Activated CD4-positive, CD25-positive, alpha-beta regulatory T cell treated with anti-CD3 and anti-CD28 coated beads, Interleukin-2, amount 50 U/mL, for 24 hours (primary cell): ENCODE measurements around the gene ZNF646.

Experiments used
- ATAC-seq, 2 donors: fragments of 150-1000 bp; cut with Tn5 transposase; one replicate each; pipeline ENCODE4 v1.10.0; 2021; ENCODE audit warnings: mild to moderate bottlenecking in 1 of 2, moderate library complexity in 1 of 2

ZNF646 gene, protein sequence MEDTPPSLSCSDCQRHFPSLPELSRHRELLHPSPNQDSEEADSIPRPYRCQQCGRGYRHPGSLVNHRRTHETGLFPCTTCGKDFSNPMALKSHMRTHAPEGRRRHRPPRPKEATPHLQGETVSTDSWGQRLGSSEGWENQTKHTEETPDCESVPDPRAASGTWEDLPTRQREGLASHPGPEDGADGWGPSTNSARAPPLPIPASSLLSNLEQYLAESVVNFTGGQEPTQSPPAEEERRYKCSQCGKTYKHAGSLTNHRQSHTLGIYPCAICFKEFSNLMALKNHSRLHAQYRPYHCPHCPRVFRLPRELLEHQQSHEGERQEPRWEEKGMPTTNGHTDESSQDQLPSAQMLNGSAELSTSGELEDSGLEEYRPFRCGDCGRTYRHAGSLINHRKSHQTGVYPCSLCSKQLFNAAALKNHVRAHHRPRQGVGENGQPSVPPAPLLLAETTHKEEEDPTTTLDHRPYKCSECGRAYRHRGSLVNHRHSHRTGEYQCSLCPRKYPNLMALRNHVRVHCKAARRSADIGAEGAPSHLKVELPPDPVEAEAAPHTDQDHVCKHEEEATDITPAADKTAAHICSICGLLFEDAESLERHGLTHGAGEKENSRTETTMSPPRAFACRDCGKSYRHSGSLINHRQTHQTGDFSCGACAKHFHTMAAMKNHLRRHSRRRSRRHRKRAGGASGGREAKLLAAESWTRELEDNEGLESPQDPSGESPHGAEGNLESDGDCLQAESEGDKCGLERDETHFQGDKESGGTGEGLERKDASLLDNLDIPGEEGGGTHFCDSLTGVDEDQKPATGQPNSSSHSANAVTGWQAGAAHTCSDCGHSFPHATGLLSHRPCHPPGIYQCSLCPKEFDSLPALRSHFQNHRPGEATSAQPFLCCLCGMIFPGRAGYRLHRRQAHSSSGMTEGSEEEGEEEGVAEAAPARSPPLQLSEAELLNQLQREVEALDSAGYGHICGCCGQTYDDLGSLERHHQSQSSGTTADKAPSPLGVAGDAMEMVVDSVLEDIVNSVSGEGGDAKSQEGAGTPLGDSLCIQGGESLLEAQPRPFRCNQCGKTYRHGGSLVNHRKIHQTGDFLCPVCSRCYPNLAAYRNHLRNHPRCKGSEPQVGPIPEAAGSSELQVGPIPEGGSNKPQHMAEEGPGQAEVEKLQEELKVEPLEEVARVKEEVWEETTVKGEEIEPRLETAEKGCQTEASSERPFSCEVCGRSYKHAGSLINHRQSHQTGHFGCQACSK (N-terminal part only)

DNA sequence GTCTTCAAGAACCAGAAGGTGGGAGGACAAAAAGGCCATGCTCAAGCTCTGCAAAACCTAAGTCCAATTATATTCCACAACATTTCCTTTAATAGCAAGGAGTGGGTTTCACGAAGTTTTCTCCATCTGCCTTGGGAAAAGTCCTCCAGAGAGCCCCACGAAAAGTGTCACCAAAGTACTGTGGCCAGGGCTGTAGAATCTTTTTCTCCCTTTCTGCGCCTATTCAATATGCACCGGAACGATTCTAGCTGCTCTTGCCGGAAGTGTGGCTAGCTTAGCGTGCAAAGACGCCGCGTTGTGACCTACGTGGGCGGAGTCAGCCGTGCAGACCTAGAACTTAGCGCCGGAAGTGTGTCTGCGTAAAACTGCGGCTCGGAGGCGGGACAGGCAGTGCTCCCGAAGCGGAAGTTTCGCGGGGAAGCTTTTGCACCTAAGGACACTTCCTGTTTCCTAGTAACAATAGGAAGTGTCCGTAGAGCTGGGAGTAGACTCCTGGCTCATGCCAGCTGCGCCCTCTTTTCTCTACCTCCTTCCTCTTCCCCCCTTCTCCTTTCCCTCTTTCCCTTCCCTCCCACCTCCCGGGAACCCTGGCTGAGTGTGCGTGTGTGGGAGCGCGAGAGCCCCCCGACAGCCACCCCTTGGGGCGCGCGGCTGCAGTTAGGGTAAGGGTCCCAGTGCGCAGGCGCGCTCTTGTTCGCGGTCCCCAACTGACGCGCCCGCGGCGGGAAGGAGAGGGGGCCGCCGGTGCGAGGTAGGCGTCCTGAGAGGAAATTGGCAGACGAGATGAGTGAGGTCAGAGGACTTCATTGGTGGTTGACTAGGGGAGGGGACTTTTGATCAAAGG lies at the start of gene ZNF646, which contains the start of gene ZNF668:
ZNF646 (plus strand) TSS at position 453 of the 844 bp plus-strand sequence. CDS start 1,903 bp downstream, outside the sequence.
ZNF668 (minus strand) TSS at position 271 of the 844 bp plus-strand sequence. CDS start 9,781 bp downstream, outside the sequence.
- ATAC-seq = peak; percentile 80 to 81

DNA sequence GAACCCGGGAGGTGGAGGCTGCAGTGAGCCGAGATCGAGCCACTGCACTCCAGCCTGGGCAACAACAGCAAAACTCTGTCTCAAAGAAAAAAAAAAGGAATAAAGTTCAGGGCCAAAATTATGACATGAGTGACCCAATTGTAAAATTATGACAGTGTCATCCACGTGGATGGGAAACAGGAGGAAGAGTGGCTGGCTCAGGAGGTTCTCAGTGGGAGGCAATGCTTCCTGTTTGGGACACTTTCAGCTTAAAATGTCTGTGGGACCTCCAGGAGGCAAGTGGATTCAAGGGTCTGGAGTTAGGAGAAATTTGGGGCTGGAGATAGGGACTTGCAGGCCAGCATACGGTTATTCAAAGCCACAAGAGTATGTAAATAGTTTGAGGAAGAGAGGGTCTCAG lies 48.9 kb upstream of the ZNF646 start:
- no peak for ATAC-seq

GRCh38 chr16:31029272-31029671 lies 45.0 kb upstream of the ZNF646 start:
- ATAC-seq = no peak

DNA sequence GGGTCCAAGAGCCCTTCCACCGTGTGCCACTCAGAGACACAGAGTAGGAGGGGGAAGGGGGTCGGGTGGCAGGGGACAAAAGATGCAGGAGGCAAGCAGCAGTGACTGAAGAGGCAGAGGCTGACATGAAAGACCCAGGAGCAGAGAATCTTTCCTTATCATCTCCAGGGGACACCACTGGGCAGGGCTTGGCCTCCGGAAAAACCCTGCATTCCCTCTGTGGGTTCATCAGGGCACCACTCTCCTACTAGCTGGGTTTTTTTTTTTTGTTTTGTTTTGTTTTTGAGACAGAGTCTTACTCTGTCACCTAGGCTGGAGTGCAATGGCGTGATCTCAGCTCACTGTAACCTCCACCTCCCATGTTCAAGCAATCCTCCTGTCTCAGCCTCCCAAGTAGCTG lies 42.9 kb upstream of the ZNF646 start:
- ATAC-seq = no peak

DNA sequence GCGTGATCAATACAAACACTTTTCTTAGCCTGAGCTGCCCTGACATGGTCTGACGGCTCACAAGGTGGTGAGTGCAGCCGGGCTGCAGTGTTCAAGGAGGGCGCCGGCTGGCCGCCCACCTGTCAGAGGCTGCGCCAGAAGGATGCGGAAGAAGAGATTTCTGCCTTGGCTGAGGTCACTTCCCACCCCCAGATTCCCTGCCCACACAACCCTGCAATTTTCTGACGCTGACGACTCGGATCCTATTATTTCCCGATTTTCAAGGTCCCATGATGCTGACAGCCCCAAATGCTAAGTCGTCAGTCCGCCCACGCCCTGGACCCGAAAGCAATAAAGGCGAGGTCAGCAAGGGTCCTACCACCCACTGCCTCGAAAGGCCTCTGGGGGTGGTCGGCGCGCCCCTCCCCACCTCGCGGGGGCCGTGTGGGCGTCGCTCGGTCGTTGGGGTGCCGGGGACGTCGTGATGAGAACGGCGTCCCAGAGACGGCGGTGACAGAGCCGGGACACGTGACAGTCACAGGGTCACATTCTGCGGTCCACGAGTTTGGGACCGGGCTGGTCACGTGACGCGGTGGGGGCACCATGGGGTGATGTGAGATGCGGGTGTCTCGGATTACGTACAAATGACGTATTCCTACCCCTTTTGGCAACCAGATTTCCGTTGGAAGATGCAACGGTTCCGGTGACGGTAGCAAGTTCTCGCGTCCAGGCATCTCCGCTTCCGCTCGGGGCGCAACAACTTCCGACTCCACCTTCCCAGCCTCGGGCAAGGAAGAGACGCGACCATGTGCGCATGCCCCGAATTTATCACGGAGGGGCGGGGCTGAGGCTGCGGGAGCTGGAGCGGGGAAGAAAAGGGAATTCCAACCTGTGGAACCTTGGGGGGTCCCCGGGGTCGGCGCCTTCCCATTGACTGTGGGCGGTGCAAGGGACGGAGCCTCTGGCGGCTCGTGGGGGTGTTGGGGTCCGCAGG lies 41.2 kb upstream of the ZNF646 start, which contains the start of gene STX4:
STX4 (plus strand) TSS at position 823 of the 973 bp plus-strand sequence. CDS start 248 bp downstream, outside the sequence.
- ATAC-seq = peak; percentile 83

- peak; percentile 46 to 55 for ATAC-seq
These were observed 40.3 kb upstream of the ZNF646 start for GRCh38 chr16:31033709-31034492.

DNA sequence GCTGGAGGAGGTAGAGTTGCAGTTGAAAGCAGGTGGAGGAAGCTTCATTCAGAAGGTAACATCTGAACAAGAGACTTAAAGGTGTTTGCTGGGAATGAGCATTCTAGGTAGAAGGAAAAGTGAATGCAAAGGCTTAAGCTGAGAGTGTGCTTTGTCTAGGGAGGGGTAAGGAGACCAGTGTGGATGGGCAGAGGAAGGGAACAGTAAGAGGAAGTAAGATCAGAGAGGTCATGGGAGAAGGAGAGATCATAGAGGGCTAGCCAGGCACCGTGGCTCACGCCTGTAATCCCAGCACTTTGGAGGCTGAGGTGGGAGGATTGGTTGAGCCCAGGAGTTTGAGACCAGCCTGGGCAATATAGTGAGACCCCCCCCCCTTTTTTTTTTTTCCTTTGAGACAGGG lies 37.5 kb upstream of the ZNF646 start:
- ATAC-seq = no peak

DNA sequence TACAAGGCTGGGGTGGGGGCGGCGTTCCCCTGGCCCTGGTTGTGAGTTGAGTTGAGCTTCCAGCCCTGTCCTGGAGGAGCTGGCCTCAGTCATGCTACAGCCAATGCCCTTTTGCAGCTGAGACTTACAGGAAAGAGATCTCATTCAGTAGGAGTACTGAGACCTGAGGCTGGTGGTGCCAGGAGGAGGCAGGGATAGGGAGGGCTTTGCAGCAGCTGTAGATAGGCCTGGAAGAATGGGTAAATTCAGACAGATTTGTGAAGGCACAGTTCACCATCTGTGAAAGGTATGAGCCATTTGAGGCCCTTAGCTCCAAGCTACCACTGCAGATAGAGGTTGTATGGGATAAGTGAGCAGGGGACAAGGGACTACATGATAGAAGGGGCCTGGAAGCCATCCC lies 35.2 kb upstream of the ZNF646 start:
- ATAC-seq = no peak

DNA sequence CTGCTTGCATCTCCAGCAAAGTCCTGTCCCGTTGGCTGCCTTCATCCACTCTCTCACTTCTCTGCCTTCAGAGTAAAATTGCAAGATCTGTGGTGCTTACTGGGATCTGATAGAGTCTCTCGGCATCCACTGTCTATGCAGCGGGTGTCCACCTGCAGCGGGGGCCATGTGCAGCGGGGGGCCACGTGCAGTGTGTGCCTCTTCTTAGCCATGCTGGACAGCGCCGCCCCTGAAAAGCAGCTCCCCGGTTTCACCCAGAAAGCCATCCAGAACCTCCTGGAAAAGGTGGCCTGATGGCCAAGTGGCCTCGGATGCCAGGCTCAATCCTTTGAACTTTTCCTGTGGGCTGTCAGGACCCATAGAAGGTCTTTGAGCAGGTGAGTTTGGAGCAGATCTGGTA lies 31.4 kb upstream of the ZNF646 start:
- ATAC-seq = no peak

DNA sequence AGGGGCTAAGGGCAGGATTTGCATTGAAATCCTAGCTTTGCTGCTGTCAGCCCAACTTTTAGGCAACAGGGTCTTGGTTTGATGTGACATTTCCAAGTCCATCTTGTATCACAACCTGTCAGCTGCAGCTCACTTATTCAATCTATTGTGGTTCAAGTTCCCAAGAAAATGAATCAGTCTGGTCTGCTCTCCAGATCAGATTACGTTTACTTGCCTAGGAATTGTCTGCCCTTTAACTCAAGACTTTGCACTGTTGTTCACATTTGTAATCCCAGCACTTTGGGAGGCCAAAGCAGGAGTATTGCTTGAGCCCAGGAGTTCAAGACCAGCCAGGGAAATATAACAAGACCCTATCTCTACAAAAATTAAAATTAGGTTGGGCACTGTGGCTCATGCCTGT lies 30.9 kb upstream of the ZNF646 start:
- ATAC-seq = no peak

DNA sequence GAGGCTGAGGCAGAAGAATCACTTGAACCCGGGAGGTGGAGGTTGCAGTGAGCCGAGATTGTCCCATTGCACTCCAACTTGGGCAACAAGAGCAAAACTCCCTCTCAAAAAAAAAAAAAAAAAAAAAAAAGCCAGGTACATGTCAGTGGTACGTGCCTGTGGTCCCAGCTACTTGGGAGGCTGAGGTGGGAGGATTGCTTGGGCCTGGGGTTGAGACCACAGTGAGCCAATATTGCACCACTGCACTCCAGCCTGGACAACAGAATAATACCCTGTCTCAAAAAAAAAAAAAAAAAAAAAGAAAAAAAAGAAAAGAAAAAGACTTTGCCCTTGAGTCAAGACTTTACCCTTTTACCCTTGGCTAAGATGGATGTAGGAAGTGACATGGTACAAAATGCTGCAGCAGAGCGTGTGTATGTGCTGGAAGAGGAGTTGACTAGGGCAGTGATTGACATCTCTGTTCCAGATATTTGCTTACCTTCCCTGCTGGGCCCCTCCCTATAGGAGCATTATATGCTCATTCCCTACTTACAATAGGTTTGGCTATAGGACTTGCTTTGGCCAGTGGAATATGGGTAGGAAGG lies 30.2 kb upstream of the ZNF646 start:
- no peak for ATAC-seq

DNA sequence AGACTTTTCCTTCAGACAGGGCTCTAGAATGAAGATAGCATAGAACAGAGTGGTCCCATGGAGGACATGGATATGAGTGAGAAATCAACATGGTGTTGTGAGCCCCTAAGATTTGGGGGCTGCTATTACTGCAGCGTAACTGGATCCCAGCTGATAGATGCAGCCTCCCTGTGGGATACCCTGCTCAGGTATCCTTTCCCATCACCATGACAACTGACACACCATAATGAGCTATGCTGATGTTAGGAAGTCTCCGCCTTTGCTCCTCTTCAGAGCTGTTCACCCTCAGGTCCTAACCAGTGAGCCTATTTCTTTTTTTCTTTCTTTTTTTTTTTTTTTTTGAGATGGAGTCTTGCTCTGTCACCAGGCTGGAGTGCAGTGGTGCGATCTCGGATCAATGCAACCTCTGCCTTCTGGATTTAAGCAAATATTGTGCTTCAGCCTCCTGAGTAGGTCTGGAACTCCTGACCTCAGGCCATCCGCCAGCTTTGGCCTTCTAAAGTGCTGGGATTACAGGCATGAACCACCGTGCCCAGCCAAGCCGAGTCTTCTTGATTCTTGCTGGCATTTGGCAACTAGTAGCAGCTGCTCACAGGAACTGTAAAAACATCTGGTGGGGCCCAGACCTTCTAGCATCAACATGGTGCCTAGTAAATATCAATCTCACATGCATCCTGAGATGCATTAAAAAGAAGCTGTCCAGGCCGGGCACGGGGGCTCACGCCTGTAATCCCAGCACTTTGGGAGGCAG lies 23.8 kb upstream of the ZNF646 start:
- no peak for ATAC-seq

- peak in 1 of 2 donors; percentile 38 for ATAC-seq
These were observed 22.1 kb upstream of the ZNF646 start for GRCh38 chr16:31052114-31052513.

- ATAC-seq = no peak
These were observed 18.6 kb upstream of the ZNF646 start for GRCh38 chr16:31055613-31056012.

DNA sequence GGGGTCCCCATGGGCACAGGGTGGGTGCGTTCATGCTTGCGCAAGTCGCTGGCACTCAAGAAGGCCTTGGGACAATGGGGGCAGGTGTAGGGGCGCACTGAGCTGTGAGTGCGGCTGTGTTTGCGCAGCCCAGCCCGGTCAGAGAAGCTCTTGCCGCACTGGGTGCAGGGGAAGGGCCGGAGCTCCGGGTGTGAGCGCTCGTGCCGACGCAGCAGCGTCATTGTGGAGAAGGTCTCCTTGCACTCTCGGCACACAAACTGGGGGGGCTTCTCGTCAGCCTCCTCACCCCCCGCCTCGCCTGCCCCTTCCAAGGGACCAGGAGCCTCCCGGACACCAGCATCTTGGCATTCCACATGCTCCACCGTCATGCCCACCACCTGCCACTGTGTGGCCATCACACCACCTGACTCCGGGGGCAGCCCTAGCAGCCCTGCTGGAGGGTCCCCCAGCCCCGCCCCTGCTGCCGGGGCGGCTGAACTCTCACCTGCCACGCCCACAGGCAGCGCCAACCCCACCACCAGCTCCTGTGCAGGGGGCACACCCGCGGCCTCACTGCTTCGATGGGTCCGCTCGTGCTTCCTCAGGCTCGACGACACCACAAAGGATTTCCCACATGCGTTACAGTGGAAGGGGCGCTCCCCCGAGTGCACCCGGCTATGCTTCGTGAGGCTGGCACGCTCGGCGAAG lies 13.0 kb upstream of the ZNF646 start:
- ATAC-seq = no peak

- ATAC-seq = no peak
These were observed 12.3 kb upstream of the ZNF646 start for GRCh38 chr16:31061813-31062440.

GRCh38 chr16:31063495-31063842 lies 10.8 kb upstream of the ZNF646 start:
- no peak for ATAC-seq
